Trophoblast cell (in vitro differentiated cells and primary cell): ENCODE measurements around the gene JMJD6.

ENCODE experiments used
- DNase-seq, 2 donors: peaks; one replicate each; pipeline ENCODE4 v3.0.0-alpha.2; 2016
- H2AFZ ChIP-seq: 2 replicates; pipeline ENCODE4 v1.6.1; 2013; ENCODE audit warnings: low read length, moderate library complexity, mild to moderate bottlenecking; ENCODE audit not compliant: insufficient read depth, poor library complexity
- H2AK5ac ChIP-seq: 2 replicates; pipeline ENCODE4 v1.6.1; 2013; ENCODE audit warnings: mild to moderate bottlenecking, low read length
- H2BK120ac ChIP-seq: 2 replicates; pipeline ENCODE4 v1.6.1; 2013; ENCODE audit warnings: low read length, mild to moderate bottlenecking, moderate library complexity; ENCODE audit not compliant: insufficient read depth, poor library complexity
- H2BK12ac ChIP-seq: 2 replicates; pipeline ENCODE4 v1.6.1; 2013; ENCODE audit warnings: mild to moderate bottlenecking, low read length, moderate library complexity
- H2BK5ac ChIP-seq: 2 replicates; pipeline ENCODE4 v1.6.1; 2013; ENCODE audit warnings: low read length, low read depth, moderate library complexity, mild to moderate bottlenecking; ENCODE audit not compliant: poor library complexity
- H3K14ac ChIP-seq: 2 replicates; pipeline ENCODE4 v1.6.1; 2013; ENCODE audit warnings: mild to moderate bottlenecking, low read length
- H3K18ac ChIP-seq: 2 replicates; pipeline ENCODE4 v1.6.1; 2013; ENCODE audit warnings: mild to moderate bottlenecking, low read length
- H3K23ac ChIP-seq: 2 replicates; pipeline ENCODE4 v1.6.1; 2013; ENCODE audit warnings: low read length
- H3K27ac ChIP-seq: 2 replicates; pipeline ENCODE4 v1.5.1; 2013; ENCODE audit warnings: low read depth, mild to moderate bottlenecking, inconsistent platforms, low read length, moderate library complexity
- H3K27me3 ChIP-seq: 2 replicates; pipeline ENCODE4 v1.6.1; 2013; ENCODE audit warnings: inconsistent platforms, mild to moderate bottlenecking, low read length, moderate library complexity; ENCODE audit not compliant: insufficient read depth
- H3K36me3 ChIP-seq, 2 experiments: 1 replicate in 1 of 2; 2 replicates in 1 of 2; pipeline ENCODE4 v1.6.1; 2013; ENCODE audit warnings: low read length in 2 of 2, mild to moderate bottlenecking in 2 of 2, moderate library complexity in 1 of 2; ENCODE audit not compliant: insufficient read depth in 2 of 2, control insufficient read depth in 1 of 2
- H3K4ac ChIP-seq: 2 replicates; pipeline ENCODE4 v1.6.1; 2013; ENCODE audit warnings: low read depth, mild to moderate bottlenecking, low read length, moderate library complexity
- H3K4me1 ChIP-seq, 2 experiments: 1 replicate in 1 of 2; 2 replicates in 1 of 2; pipeline ENCODE4 v1.6.1; 2013; ENCODE audit warnings: low read length in 2 of 2, mild to moderate bottlenecking in 2 of 2, moderate library complexity in 1 of 2; ENCODE audit not compliant: insufficient read depth in 2 of 2, control insufficient read depth in 1 of 2
- H3K4me2 ChIP-seq: 2 replicates; pipeline ENCODE4 v1.6.1; 2013; ENCODE audit warnings: inconsistent platforms, mild to moderate bottlenecking, low read length, moderate library complexity
- H3K4me3 ChIP-seq: 2 replicates; pipeline ENCODE4 v1.5.1; 2013; ENCODE audit warnings: mild to moderate bottlenecking, low read depth, low read length, inconsistent platforms
- H3K79me1 ChIP-seq: one replicate; pipeline ENCODE4 v1.6.1; 2013; ENCODE audit warnings: low read length
- H3K79me2 ChIP-seq: 2 replicates; pipeline ENCODE4 v1.6.1; 2013; ENCODE audit warnings: low read length, mild to moderate bottlenecking; ENCODE audit not compliant: control insufficient read depth, insufficient read depth, poor library complexity
- H3K9ac ChIP-seq: 2 replicates; pipeline ENCODE4 v1.6.1; 2013; ENCODE audit warnings: mild to moderate bottlenecking, low read length
- H3K9me3 ChIP-seq: 2 replicates; pipeline ENCODE4 v1.6.1; 2013; ENCODE audit warnings: low read depth, mild to moderate bottlenecking, control low read depth, inconsistent platforms, low read length; ENCODE audit not compliant: insufficient read depth
- H4K12ac ChIP-seq: 2 replicates; pipeline ENCODE4 v1.6.1; 2013; ENCODE audit warnings: low read depth, mild to moderate bottlenecking, low read length, moderate library complexity
- H4K8ac ChIP-seq: 2 replicates; pipeline ENCODE4 v1.6.1; 2013; ENCODE audit warnings: low read depth, mild to moderate bottlenecking, low read length, moderate library complexity
- H4K91ac ChIP-seq: one replicate; pipeline ENCODE4 v1.6.1; 2013; ENCODE audit warnings: low read depth, mild to moderate bottlenecking, low read length, moderate library complexity
- WGBS: extraction: QIAGEN DNeasy Blood & Tissue Kit; methylation state at CpG from one replicate; pipeline ENCODE4 v1.1.7; 2013; ENCODE audit warnings: missing lambda C conversion rate; ENCODE audit not compliant: insufficient read length, insufficient coverage; ENCODE audit errors: extremely low coverage; 5-methylcytosine and 5-hydroxymethylcytosine counted together

JMJD6 gene

GRCh38 chr17:76676629-76677028, 49.8 kb downstream of the JMJD6 start:
- Histone ChIP-seq H3K79me1 (peaks cover 3% of the 10 kb centered on the region), H2BK5ac (no peak overlapping the region), H4K91ac (no peak overlapping the region), H2AK5ac (no peak overlapping the region), H4K8ac (no peak overlapping the region), H3K14ac (no peak overlapping the region), H2BK12ac (no peak overlapping the region), H3K27ac (no peak overlapping the region), H3K27me3 (no peaks in the 10 kb centered on the region), H3K36me3 (no peaks in the 10 kb centered on the region), H4K12ac (no peak overlapping the region), H3K18ac (no peak overlapping the region), H3K79me2 (peaks cover 2% of the 10 kb centered on the region), H3K9ac (no peak overlapping the region), H2BK120ac (no peak overlapping the region), H3K23ac (no peak overlapping the region), H3K4ac (no peak overlapping the region), H2AFZ (no peak overlapping the region), H3K9me3 (peaks cover 6% of the 10 kb centered on the region), H3K4me2 (no peak overlapping the region), H3K4me3 (no peak overlapping the region), H3K4me1 (peaks cover 3% of the 10 kb centered on the region in 2 experiments)
- DNase-seq, result no peak
- WGBS, result no CpG with 5 or more reads among the region's 6 CpGs

GRCh38 chr17:76675648-76676047, 50.8 kb downstream of the JMJD6 start:
- H2BK5ac ChIP-seq, result no peak overlapping the region
- H3K23ac ChIP-seq, result no peak overlapping the region
- no peak overlapping the region for H4K12ac ChIP-seq
- no peak for DNase-seq
- no peak overlapping the region for H3K4me2 ChIP-seq
- H4K91ac ChIP-seq, result no peak overlapping the region
- no peak overlapping the region for H2BK12ac ChIP-seq
- H3K9me3 ChIP-seq, result peaks cover 6% of the 10 kb centered on the region
- no peaks in the 10 kb centered on the region for H3K27me3 ChIP-seq
- no peak overlapping the region for H3K18ac ChIP-seq
- H3K9ac ChIP-seq, result no peak overlapping the region
- H3K4me1 ChIP-seq, result peaks cover 6% of the 10 kb centered on the region in 2 experiments
- no peak overlapping the region for H3K4ac ChIP-seq
- H3K27ac ChIP-seq, result no peak overlapping the region
- no peak overlapping the region for H2AFZ ChIP-seq
- H2BK120ac ChIP-seq, result no peak overlapping the region
- no peak overlapping the region for H2AK5ac ChIP-seq
- WGBS, result no CpG with 5 or more reads among the region's 6 CpGs
- H3K36me3 ChIP-seq, result no peaks in the 10 kb centered on the region
- H3K4me3 ChIP-seq, result no peak overlapping the region
- no peak overlapping the region for H4K8ac ChIP-seq
- H3K79me2 ChIP-seq, result peaks cover 2% of the 10 kb centered on the region
- H3K79me1 ChIP-seq, result peaks cover 5% of the 10 kb centered on the region
- no peak overlapping the region for H3K14ac ChIP-seq

- Histone ChIP-seq H2AK5ac (no peak overlapping the region), H3K79me2 (peaks cover 2% of the 10 kb centered on the region), H3K27ac (no peak overlapping the region), H3K14ac (no peak overlapping the region), H3K4me3 (no peak overlapping the region), H2AFZ (no peak overlapping the region), H4K8ac (no peak overlapping the region), H4K91ac (no peak overlapping the region), H3K79me1 (peaks cover 5% of the 10 kb centered on the region), H3K4ac (no peak overlapping the region), H3K23ac (no peak overlapping the region), H3K9ac (no peak overlapping the region), H3K4me1 (peaks cover 6% of the 10 kb centered on the region in 2 experiments), H2BK5ac (no peak overlapping the region), H3K27me3 (no peaks in the 10 kb centered on the region), H2BK120ac (no peak overlapping the region), H3K9me3 (peaks cover 6% of the 10 kb centered on the region), H4K12ac (no peak overlapping the region), H3K36me3 (no peaks in the 10 kb centered on the region), H2BK12ac (no peak overlapping the region), H3K18ac (no peak overlapping the region), H3K4me2 (no peak overlapping the region)
- peak in 1 of 2 donors; percentile 27 for DNase-seq
- no CpG with 5 or more reads among the region's 5 CpGs for WGBS
Observed at GRCh38 chr17:76674600-76674999, 51.8 kb downstream of the JMJD6 start.

GRCh38 chr17:76673729-76674128, 52.7 kb downstream of the JMJD6 start:
- peaks cover 2% of the 10 kb centered on the region for H3K79me2 ChIP-seq
- no peak overlapping the region for H2BK12ac ChIP-seq
- no peak overlapping the region for H3K4me2 ChIP-seq
- no peak for DNase-seq
- no peak overlapping the region for H4K8ac ChIP-seq
- H3K18ac ChIP-seq, result no peak overlapping the region
- no peaks in the 10 kb centered on the region for H3K36me3 ChIP-seq
- no peak overlapping the region for H3K23ac ChIP-seq
- no peak overlapping the region for H2AFZ ChIP-seq
- H4K91ac ChIP-seq, result no peak overlapping the region
- H2AK5ac ChIP-seq, result no peak overlapping the region
- no peak overlapping the region for H3K9ac ChIP-seq
- whole genome bisulfite sequencing, result no CpG with 5 or more reads among the region's 5 CpGs
- peaks cover 6% of the 10 kb centered on the region in 2 experiments for H3K4me1 ChIP-seq
- H3K4ac ChIP-seq, result no peak overlapping the region
- H2BK5ac ChIP-seq, result no peak overlapping the region
- H3K27ac ChIP-seq, result no peak overlapping the region
- no peak overlapping the region for H2BK120ac ChIP-seq
- H3K4me3 ChIP-seq, result no peak overlapping the region
- H4K12ac ChIP-seq, result no peak overlapping the region
- H3K14ac ChIP-seq, result no peak overlapping the region
- H3K9me3 ChIP-seq, result peaks cover 6% of the 10 kb centered on the region
- H3K79me1 ChIP-seq, result peaks cover 5% of the 10 kb centered on the region
- H3K27me3 ChIP-seq, result no peaks in the 10 kb centered on the region
